GM10847 (cell line): ENCODE results near the gene ROR2.

Experiments used
- POLR2A ChIP-seq: IDR thresholded peaks from 2 replicates; pipeline ENCODE4 v1.6.1; 2011; ENCODE audit not compliant: insufficient read length; ENCODE audit errors: extremely low read depth

Gene ROR2

GRCh38 chr9:91519520-91520277 is 430.3 kb downstream of the ROR2 start:
- no peak for TF ChIP-seq POLR2A

GRCh38 chr9:91518462-91518861 is 431.6 kb downstream of the ROR2 start:
- TF ChIP-seq POLR2A: no peak

GRCh38 chr9:91517801-91518200 is 432.2 kb downstream of the ROR2 start:
- TF ChIP-seq POLR2A: no peak

- no peak for TF ChIP-seq POLR2A
Measured at GRCh38 chr9:91516777-91517176, 433.3 kb downstream of the ROR2 start.

- TF ChIP-seq POLR2A: no peak
Measured at GRCh38 chr9:91516081-91516480, 433.9 kb downstream of the ROR2 start.

GRCh38 chr9:91515074-91515687 is 434.8 kb downstream of the ROR2 start:
- no peak for TF ChIP-seq POLR2A
